ENCODE data around the gene AGK. TPM values are rescaled to one million over a fixed set of nuclear protein-coding genes. Genes with fewer than 3 reads are reported as not detected.

The AGK gene
- total RNA-seq, 1 experiment from 2014 or later = 41.9 TPM

DNA sequence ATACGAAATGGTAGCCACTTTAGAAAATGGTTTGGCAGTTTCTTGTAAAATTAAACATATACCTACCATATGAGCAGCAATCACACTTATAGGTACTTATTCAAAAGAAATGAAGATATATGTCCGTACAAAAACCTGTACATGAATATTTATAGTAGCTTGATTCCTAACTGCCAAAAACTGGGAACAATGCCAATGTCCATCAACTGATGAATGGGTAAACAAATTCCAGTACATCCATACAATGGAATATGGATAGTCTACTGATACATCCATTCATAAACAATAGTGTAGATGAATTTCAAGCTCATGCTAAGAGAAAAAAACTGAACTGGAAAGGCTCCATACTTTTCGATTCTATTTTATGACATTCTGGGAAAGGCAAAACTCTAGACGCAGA is 68.5 kb downstream of the AGK start:
- no peak for DNase-seq (ENCODE audit: low spot score)
- no TSS peak for BruUV-seq (replicated peaks)
- no peaks in the 10 kb centered on the region for H3K4me1 ChIP-seq (ENCODE audit: insufficient read depth, low read length, poor library complexity, severe bottlenecking)
- intact Hi-C loops (cut with micrococcal nuclease; ENCODE audit: unreplicated experiment) = no loop called here
- no peak overlapping the region for H3K4me3 ChIP-seq (ENCODE audit: low read depth, low read length, poor library complexity, severe bottlenecking)
- H3K36me3 ChIP-seq (ENCODE audit: insufficient read depth, low read length, poor library complexity, severe bottlenecking) = peaks cover 4% of the 10 kb centered on the region
- CTCF ChIA-PET = no interaction called here
- H3K27me3 ChIP-seq (replicated peaks; ENCODE audit: insufficient read depth, low read depth, low read length, poor library complexity) = no peaks in the 10 kb centered on the region
- no peaks in the 10 kb centered on the region for H3K9me3 ChIP-seq (ENCODE audit: low read depth, low read length, poor library complexity, severe bottlenecking)
- POLR2A ChIA-PET (ENCODE audit: low non-redundant PET) = no interaction called here
- TF ChIP-seq, protein P1, sequence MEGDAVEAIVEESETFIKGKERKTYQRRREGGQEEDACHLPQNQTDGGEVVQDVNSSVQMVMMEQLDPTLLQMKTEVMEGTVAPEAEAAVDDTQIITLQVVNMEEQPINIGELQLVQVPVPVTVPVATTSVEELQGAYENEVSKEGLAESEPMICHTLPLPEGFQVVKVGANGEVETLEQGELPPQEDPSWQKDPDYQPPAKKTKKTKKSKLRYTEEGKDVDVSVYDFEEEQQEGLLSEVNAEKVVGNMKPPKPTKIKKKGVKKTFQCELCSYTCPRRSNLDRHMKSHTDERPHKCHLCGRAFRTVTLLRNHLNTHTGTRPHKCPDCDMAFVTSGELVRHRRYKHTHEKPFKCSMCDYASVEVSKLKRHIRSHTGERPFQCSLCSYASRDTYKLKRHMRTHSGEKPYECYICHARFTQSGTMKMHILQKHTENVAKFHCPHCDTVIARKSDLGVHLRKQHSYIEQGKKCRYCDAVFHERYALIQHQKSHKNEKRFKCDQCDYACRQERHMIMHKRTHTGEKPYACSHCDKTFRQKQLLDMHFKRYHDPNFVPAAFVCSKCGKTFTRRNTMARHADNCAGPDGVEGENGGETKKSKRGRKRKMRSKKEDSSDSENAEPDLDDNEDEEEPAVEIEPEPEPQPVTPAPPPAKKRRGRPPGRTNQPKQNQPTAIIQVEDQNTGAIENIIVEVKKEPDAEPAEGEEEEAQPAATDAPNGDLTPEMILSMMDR (conservative IDR thresholded peaks at IDR 0.05; ENCODE audit: low read depth, low read length) = no peak
- TF ChIP-seq EZH2 (IDR thresholded peaks at IDR 0.05; ENCODE audit: borderline replicate concordance, low read depth, low read length, poor library complexity, severe bottlenecking) = no peak
- H3K27ac ChIP-seq (ENCODE audit: low read depth, low read length, poor library complexity, severe bottlenecking) = no peak overlapping the region

DNA sequence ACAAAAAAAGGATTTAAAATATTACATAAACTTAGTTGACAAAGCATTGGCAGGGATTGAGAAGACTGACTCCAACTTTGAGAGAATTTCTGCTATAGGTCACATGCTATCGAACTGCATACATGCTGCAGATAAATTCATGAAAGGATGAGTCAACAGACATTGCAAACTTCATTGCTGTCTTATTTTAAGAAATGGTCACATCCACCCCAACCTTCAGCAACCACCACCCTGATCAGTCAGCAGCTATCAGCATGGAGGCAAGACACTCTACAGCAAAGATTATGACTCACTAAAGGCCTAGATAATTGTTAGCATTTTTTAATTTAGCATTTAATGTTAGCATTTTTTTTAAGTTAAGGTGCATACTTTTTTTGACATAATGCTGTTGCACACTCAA is 73.6 kb downstream of the AGK start:
- BruUV-seq (replicated peaks) = no TSS peak
- DNase-seq (ENCODE audit: low spot score) = no peak

DNA sequence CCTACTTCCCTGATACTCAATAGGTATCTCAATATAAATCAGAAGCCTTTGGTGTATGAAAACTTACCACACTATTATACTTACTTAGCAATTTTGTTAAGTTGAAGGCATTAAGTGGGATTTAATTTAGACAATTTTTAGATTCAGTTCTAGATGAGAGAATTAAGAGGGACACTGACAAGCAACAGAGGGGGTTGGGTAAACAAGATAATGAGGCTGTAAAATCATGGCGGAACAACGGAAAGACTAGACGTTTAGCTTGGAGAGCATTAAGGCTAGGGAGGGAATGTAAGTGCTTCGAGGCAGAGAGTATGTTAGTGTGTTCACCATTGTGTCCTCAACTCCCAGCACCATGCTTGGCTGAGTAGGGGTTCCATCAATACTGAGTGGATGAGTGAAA is 79.4 kb downstream of the AGK start:
- Histone ChIP-seq H3K4me1 (ENCODE audit: insufficient read depth, low read length, poor library complexity, severe bottlenecking) (no peaks in the 10 kb centered on the region), H3K27me3 (replicated peaks; ENCODE audit: insufficient read depth, low read depth, low read length, poor library complexity) (no peaks in the 10 kb centered on the region), H3K36me3 (ENCODE audit: insufficient read depth, low read length, poor library complexity, severe bottlenecking) (no peaks in the 10 kb centered on the region), H3K9me3 (ENCODE audit: low read depth, low read length, poor library complexity, severe bottlenecking) (no peaks in the 10 kb centered on the region), H3K27ac (ENCODE audit: low read depth, low read length, poor library complexity, severe bottlenecking) (no peak overlapping the region), H3K4me3 (ENCODE audit: low read depth, low read length, poor library complexity, severe bottlenecking) (no peak overlapping the region)
- CTCF ChIA-PET = no interaction called here
- intact Hi-C loops (cut with micrococcal nuclease; ENCODE audit: unreplicated experiment) = no loop called here
- BruUV-seq (replicated peaks) = no TSS peak
- POLR2A ChIA-PET (ENCODE audit: low non-redundant PET) = no interaction called here
- TF ChIP-seq, protein P1 (conservative IDR thresholded peaks at IDR 0.05; ENCODE audit: low read depth, low read length) = no peak
- no peak for TF ChIP-seq EZH2 (IDR thresholded peaks at IDR 0.05; ENCODE audit: borderline replicate concordance, low read depth, low read length, poor library complexity, severe bottlenecking)
- DNase-seq (ENCODE audit: low spot score) = no peak

More for the DNA sequence above, 73.6 kb downstream of the AGK start:
- H3K27me3 ChIP-seq (replicated peaks; ENCODE audit: insufficient read depth, low read depth, low read length, poor library complexity) = no peaks in the 10 kb centered on the region
- H3K4me1 ChIP-seq (ENCODE audit: insufficient read depth, low read length, poor library complexity, severe bottlenecking) = no peaks in the 10 kb centered on the region
- no peaks in the 10 kb centered on the region for H3K9me3 ChIP-seq (ENCODE audit: low read depth, low read length, poor library complexity, severe bottlenecking)
- no peak overlapping the region for H3K27ac ChIP-seq (ENCODE audit: low read depth, low read length, poor library complexity, severe bottlenecking)
- H3K4me3 ChIP-seq (ENCODE audit: low read depth, low read length, poor library complexity, severe bottlenecking) = no peak overlapping the region
- intact Hi-C loops (cut with micrococcal nuclease; ENCODE audit: unreplicated experiment) = no loop called here
- POLR2A ChIA-PET (ENCODE audit: low non-redundant PET) = no interaction called here
- H3K36me3 ChIP-seq (ENCODE audit: insufficient read depth, low read length, poor library complexity, severe bottlenecking) = peaks cover 4% of the 10 kb centered on the region
- CTCF ChIA-PET = no interaction called here
- TF ChIP-seq, protein P1 (conservative IDR thresholded peaks at IDR 0.05; ENCODE audit: low read depth, low read length) = no peak
- no peak for TF ChIP-seq EZH2 (IDR thresholded peaks at IDR 0.05; ENCODE audit: borderline replicate concordance, low read depth, low read length, poor library complexity, severe bottlenecking)

All from A673 (cell line).